Measurements from ENCODE around the gene TMEM170A. TPM values are rescaled to one million over a fixed set of nuclear protein-coding genes. Genes with fewer than 3 reads are reported as not detected.
"Not testable (repeated sequence)": the region's sequence is repeated elsewhere in the genome, so short reads cannot be mapped to it uniquely, and the experiment has no call there.

TMEM170A gene
- total RNA-seq, 1 experiment from 2014 or later, result 31.4 TPM

- Histone ChIP-seq H3K4me1 (replicated peaks; ENCODE audit: insufficient read depth) (peaks cover 45% of the 10 kb centered on the region), H3K4me3 (no peak overlapping the region; the same call in 1 of the 2 replicates), H3K36me3 (ENCODE audit: low read depth) (0 out of 2 replicates have a peak, but pooled peaks cover 4% of the 10 kb centered on the region), H4K20me1 (ENCODE audit: insufficient read depth) (no peaks in the 10 kb centered on the region), H3K9me2 (ENCODE audit: insufficient read depth) (no peaks in the 10 kb centered on the region), H3K4me2 (peak overlapping the region; percentile 54), H3F3A (ENCODE audit: insufficient read depth, low read depth) (peaks cover 30% of the 10 kb centered on the region), H3K79me2 (ENCODE audit: low read depth) (no peaks in the 10 kb centered on the region), H3K27me3 (ENCODE audit: insufficient read depth, low read depth) (no peaks in the 10 kb centered on the region), H2AFZ (no peak overlapping the region), H3K9me3 (ENCODE audit: insufficient read depth, low read depth) (no peaks in the 10 kb centered on the region), H3K27ac (peak overlapping the region; percentile 91)
- POLR2A ChIA-PET (ENCODE audit: unreplicated experiment), result no interaction called here
- TSS peak; percentile 25 for BruUV-seq (replicated peaks)
- no peak for DNase-seq
- intact Hi-C loops (cut with micrococcal nuclease; ENCODE audit: unreplicated experiment), result no loop called here
- CTCF ChIA-PET, result interaction anchor here (1.0 kb wide), 1 partner anchor 41 kb away, joined by 3 read pairs; no protein-coding TSS in a partner anchor
- TF ChIP-seq CTCF (conservative IDR thresholded peaks at IDR 0.05) (no peak), EZH2 (IDR thresholded peaks at IDR 0.05; ENCODE audit: low read depth) (no peak)
These were observed 41.6 kb upstream of the TMEM170A start for GRCh38 chr16:75506107-75506506.

GRCh38 chr16:75503801-75504200 is 39.3 kb upstream of the TMEM170A start:
- intact Hi-C loops (cut with micrococcal nuclease; ENCODE audit: unreplicated experiment), result no loop called here
- no peak overlapping the region for H3K4me3 ChIP-seq
- no peak overlapping the region for H3K4me2 ChIP-seq
- no peak overlapping the region for H3K27ac ChIP-seq
- 0 out of 2 replicates have a peak, but pooled peaks cover 4% of the 10 kb centered on the region for H3K36me3 ChIP-seq (ENCODE audit: low read depth)
- no peaks in the 10 kb centered on the region for H3K79me2 ChIP-seq (ENCODE audit: low read depth)
- peaks cover 30% of the 10 kb centered on the region for H3F3A ChIP-seq (ENCODE audit: insufficient read depth, low read depth)
- no peaks in the 10 kb centered on the region for H3K9me3 ChIP-seq (ENCODE audit: insufficient read depth, low read depth)
- no peak for DNase-seq
- no TSS peak for BruUV-seq (replicated peaks)
- H2AFZ ChIP-seq, result no peak overlapping the region
- H3K27me3 ChIP-seq (ENCODE audit: insufficient read depth, low read depth), result no peaks in the 10 kb centered on the region
- CTCF ChIA-PET, result interaction anchor here (1.0 kb wide), 1 partner anchor 13 kb away, joined by 12 read pairs; no protein-coding TSS in a partner anchor
- H4K20me1 ChIP-seq (ENCODE audit: insufficient read depth), result no peaks in the 10 kb centered on the region
- H3K9me2 ChIP-seq (ENCODE audit: insufficient read depth), result no peaks in the 10 kb centered on the region
- POLR2A ChIA-PET (ENCODE audit: unreplicated experiment), result no interaction called here
- TF ChIP-seq EZH2 (IDR thresholded peaks at IDR 0.05; ENCODE audit: low read depth) (no peak), CTCF (conservative IDR thresholded peaks at IDR 0.05) (no peak)
- H3K4me1 ChIP-seq (replicated peaks; ENCODE audit: insufficient read depth), result peaks cover 37% of the 10 kb centered on the region

- TF ChIP-seq CTCF (conservative IDR thresholded peaks at IDR 0.05), result no peak
- no peak for TF ChIP-seq EZH2 (IDR thresholded peaks at IDR 0.05; ENCODE audit: low read depth)
- no peak for DNase-seq
These were observed 38.6 kb upstream of the TMEM170A start for GRCh38 chr16:75502916-75503605.

GRCh38 chr16:75501820-75502219 is 37.3 kb upstream of the TMEM170A start:
- POLR2A ChIA-PET (ENCODE audit: unreplicated experiment); H3K36me3 ChIP-seq (ENCODE audit: low read depth); H3K27me3 ChIP-seq (ENCODE audit: insufficient read depth, low read depth); BruUV-seq (replicated peaks); H3K4me3 ChIP-seq; CTCF ChIA-PET; H3K27ac ChIP-seq; H3K79me2 ChIP-seq (ENCODE audit: low read depth); H2AFZ ChIP-seq; H3K9me3 ChIP-seq (ENCODE audit: insufficient read depth, low read depth); H3K9me2 ChIP-seq (ENCODE audit: insufficient read depth); H3K4me2 ChIP-seq; H4K20me1 ChIP-seq (ENCODE audit: insufficient read depth); intact Hi-C loops (cut with micrococcal nuclease; ENCODE audit: unreplicated experiment): not testable (repeated sequence)
- Histone ChIP-seq H3K4me1 (replicated peaks; ENCODE audit: insufficient read depth) (peaks cover 28% of the 10 kb centered on the region), H3F3A (ENCODE audit: insufficient read depth, low read depth) (peaks cover 20% of the 10 kb centered on the region)
- DNase-seq, result peak in 1 of 2 experiments; percentile 48

More at GRCh38 chr16:75502916-75503605, 38.6 kb upstream of the TMEM170A start:
- no peaks in the 10 kb centered on the region for H4K20me1 ChIP-seq (ENCODE audit: insufficient read depth)
- intact Hi-C loops (cut with micrococcal nuclease; ENCODE audit: unreplicated experiment), result no loop called here
- H3K36me3 ChIP-seq (ENCODE audit: low read depth), result 0 out of 2 replicates have a peak, but pooled peaks cover 4% of the 10 kb centered on the region
- BruUV-seq (replicated peaks), result no TSS peak
- peaks cover 37% of the 10 kb centered on the region for H3K4me1 ChIP-seq (replicated peaks; ENCODE audit: insufficient read depth)
- ChIA-PET CTCF (interaction anchor here (0.7 to 1.0 kb wide), 2 partner anchors 14 to 269 kb away, joined by 7 to 12 read pairs; no protein-coding TSS in a partner anchor), POLR2A (ENCODE audit: unreplicated experiment) (no interaction called here)
- H3K4me3 ChIP-seq, result no peak overlapping the region
- H3K9me3 ChIP-seq (ENCODE audit: insufficient read depth, low read depth), result no peaks in the 10 kb centered on the region
- H3F3A ChIP-seq (ENCODE audit: insufficient read depth, low read depth), result peaks cover 29% of the 10 kb centered on the region
- no peaks in the 10 kb centered on the region for H3K27me3 ChIP-seq (ENCODE audit: insufficient read depth, low read depth)
- H3K79me2 ChIP-seq (ENCODE audit: low read depth), result no peaks in the 10 kb centered on the region
- H3K4me2 ChIP-seq, result peak overlapping the region; percentile 10; the same call in 1 of the 2 replicates
- no peak overlapping the region for H3K27ac ChIP-seq
- no peak overlapping the region for H2AFZ ChIP-seq
- H3K9me2 ChIP-seq (ENCODE audit: insufficient read depth), result no peaks in the 10 kb centered on the region
